ENCODE results near the gene C12orf75.
A peak's percentile ranks its signal among the peaks of the same experiment; 100 is the strongest.
"Not testable (repeated sequence)": the region's sequence is repeated elsewhere in the genome, so short reads cannot be mapped to it uniquely, and the experiment has no call there.

The C12orf75 gene

DNA sequence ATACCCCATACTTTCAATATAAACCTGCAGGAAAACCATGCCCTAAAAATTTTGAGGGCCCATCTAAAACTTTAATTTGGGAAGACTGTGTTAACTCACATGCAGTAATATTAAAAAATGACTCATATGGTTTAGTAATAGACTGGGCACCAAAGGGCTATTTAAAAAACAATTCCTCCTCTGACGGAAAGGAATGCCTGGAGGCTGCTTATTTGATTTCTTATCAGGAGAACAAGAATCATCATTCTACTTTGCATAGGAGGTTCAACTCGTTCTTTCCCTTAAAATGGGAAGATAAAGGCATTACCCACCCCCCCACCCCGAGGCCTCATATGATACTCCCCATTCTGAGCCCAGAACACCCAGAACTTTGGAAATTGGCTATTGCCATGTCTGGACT, 18.6 kb upstream of the C12orf75 start:
- not testable (repeated sequence) for DNase-seq

DNA sequence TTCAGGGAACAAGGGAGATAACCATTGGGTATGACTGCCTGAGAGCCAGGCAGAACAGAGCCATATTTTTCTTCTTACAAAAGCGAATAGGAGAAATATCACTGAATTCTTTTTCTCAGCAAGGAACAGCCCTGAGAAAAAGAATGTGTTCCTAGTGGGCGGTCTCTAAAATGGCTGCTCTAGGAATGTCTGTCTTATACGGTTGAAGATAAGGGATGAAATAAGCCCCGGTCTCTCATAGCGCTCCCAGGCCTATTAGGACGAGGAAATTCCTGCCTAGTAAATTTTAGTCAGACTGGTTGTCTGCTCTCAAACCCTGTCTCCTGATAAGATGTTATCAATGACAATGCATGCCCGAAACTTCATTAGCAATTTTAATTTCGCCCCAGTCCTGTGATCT, 16.7 kb upstream of the C12orf75 start:
- DNase-seq, result not testable (repeated sequence)

DNA sequence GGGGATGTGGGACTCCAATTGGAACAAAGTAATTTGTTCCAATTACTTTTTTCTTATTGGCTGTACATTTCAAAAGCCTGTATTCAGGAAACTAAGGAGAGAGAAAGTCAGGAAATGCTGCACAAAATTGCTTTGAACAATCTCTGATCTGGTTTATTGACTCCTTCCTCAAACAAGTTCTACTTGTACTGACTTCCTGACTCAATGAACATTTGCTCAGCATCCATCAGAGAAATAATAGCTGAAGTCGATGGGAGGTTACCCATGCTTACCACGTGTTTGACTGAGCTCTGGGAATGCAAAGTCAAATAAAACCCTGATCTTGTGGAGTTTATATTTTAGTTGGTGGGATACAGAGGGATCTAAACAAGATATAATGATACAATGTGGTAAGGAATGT, 15.4 kb upstream of the C12orf75 start:
- DNase-seq, result no peak

DNA sequence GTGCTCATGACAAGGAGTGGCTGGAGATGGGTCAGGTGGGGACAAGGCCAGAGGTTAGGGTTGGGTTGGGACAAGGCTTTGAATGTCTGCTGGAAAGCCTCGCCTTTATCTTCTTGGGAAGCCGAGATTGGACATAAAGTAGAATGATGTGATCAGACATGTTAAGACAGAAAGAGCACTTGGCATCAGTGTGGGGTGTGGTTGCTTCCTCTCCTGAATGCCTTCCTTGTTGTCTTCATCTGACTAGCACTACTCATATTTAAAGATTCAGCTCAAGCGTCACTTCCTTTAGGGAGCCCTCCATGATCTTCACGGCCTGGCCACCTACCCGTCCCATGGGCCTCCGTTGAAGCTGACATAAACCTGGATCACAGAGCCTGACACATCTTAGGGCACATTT, 14.8 kb upstream of the C12orf75 start:
- no peak for DNase-seq

DNA sequence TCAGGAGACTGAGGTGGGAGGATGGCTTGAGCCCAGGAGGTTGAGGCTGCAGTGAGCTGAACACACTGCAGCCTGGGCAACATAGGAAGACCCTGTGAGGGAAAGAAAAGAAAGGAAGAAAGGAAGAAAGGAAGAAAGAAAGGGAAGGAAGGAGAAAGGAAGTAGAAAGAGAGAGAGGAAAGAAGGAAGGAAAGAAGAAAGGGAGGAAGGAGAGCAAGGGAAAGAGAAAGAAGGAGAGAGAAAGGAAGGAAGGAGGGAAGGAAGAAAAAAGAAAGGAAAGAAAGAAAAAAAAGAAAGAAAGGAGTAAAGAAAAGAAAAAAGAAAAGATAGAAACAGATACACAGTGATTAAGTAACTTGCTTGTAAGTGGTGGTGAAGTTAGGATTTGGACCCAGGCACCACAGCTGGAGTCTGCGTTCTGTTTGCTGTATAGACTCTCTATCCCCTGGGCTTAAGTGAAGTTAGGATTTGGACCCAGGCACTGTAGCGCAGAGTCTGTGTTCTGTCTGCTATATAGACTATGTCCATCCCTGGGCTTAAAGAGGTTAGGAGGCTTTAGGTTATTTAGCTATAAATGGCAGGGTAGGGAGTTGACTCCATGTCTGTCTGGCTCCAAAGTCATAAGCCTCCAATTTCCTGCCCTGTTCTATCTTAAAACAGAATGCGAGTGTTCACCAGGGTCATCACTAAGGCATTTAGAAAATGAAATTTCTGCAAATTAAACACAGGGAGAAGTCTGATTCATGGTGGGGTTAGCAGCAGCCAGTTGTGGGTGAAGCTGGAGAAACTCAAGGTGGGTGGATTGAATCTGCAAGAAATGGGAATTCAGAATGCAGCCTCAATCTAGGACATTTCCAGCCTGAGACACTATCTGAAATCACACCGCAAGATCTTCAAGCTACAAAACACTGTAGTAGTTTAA, 13.3 kb upstream of the C12orf75 start:
- no peak for DNase-seq

DNA sequence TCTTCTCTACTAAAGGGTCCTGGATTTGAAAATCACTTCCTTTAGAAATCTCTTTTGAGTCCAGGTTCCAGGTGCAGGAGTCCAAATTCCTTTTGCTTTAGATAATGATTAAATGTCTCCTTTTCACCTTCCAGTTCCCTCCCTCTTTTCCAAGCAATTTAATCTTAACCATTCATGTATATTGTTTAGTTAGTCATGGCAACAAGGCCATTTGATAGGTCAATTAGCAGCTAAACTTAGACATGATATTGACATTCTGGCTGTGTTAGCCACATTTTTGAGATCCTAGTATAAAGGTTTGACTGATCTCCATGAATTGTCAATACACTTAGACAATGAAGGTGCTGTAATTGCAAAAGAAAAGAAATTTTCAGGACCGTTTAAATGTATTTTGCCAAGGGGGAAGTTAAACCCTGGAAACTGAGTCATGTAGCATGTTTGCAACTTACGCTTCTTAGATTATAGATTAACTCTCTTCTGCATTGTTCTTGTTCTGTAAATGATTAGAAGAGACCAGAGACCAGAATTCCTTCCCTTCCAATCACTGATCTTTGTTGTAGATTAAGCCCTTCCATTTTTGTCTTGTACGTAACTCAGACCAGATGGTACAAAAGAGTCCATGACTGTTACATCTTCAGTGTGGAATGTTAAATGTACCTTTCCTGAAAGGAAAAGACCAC, 12.4 kb upstream of the C12orf75 start:
- peak; percentile 81 for DNase-seq

DNA sequence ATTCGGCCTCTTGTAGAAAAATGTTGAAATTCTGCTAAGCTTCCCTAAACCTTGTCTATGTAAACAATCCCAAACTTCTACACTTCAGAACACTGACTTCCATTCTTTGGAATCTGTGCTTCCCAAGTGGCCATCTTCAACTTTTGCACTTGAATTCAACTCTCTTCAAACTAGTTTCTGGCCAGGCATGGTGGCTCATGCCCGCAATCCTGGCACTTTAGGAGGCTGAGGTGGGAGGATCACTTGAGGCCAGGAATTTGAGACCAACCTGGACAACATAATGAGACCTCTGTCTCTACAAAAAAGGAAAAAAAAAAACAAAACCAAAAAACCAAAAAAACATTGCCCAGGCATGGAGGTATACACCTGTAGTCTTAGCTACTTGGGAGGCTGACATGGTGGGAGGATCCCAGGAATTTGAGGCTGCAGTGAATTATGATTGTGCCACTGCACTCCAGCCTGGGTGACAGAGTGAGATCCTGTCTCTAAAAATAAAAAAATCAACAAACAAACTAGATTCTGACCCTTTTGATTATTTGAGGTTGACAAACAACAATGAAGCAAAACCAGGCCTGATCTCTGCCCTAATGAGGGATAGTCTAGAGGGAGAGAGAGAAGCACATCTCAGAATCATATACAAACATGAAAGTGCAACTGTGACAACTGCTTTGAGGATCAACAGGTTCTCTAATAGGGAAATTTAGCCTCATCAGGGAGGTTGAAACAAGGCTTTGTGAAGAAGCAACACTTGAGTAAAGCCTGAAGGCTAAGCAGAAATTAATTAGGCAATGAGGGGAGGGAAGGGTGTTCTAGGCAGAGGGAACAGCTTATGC, 11.6 kb upstream of the C12orf75 start:
- no peak for DNase-seq

DNA sequence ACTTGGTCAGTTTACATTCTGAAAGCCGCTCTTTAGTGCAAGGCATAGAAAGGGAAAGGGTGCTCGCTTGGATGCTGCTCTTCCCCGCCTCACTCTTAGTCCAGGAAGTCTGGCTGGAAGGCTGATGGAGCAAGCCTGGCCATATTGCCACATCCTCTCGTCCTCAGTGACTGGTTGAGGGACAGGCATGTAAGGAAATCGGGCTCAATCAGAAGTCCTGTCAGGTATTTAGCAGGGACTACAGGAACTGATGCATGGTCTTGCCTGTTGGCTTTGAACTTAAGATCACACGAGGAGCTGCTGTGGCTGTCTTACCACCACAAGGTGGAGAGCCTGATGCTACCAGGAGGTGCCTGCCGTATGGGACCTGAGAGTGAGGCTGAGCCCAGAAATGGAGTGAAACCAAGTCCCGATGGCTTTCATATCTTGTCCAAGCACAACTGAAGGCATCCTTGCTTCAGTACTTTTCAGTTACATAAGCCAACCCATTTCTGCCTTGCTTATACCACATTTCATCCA, 10.7 kb upstream of the C12orf75 start:
- DNase-seq, result no peak

DNA sequence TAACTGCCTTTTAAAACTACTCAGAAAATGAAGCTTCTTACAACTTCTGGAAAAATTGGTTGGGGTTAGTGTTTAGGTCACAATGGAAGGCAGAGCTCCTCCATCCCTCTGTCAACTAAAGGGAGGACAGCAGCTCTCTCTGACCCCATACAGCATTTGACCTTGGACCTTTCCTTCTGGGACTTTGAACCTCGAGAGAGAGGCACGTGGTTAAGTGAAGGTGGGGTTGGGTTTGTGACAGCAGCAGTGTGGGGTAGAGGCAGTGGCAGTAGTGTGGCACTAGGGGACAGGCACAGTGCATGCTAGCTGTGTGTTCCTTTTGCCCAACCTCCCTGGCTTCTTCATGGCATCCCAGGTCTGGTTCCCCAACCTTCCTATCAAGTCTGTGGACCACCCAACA, 9.4 kb upstream of the C12orf75 start:
- no peak for DNase-seq

DNA sequence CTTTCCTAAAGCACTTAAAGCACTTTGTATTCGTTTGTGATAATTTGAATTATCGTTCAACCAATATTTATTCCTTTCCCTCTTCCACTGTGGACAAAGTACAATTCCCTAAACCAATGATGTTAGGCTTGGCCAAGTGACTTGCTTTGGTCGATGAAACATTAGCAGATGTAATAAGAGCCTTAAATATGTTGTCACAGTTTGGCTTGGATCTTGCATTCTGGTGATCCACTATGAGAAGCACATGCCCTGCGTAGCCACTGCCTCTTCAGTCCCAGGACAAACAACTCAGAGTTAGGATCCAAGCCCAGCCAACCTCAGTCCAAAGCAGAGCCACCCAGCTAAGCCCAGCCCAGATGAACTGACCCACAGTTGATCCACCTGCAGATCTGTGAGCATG, 8.4 kb upstream of the C12orf75 start:
- DNase-seq, result peak; percentile 23

DNA sequence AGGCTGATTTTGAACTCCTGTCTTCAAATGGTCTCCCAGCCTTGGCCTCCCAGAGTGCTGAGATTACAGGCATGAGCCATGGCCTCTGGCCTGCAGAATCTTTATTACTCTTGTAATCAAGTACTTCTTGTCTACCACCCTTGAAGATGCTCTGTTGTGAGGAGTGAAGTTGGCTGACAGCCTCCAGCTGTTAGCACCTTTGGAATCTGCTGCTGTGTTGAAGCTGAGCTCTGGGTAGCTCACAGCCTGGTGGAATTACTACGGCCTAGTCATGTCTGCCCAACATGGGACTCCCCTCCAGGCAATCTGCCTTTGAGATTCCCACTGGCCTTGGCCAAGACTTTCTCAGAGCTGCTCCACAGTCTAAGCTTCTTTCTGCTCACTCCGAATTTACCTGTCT, 5.8 kb upstream of the C12orf75 start:
- no peak for DNase-seq

DNA sequence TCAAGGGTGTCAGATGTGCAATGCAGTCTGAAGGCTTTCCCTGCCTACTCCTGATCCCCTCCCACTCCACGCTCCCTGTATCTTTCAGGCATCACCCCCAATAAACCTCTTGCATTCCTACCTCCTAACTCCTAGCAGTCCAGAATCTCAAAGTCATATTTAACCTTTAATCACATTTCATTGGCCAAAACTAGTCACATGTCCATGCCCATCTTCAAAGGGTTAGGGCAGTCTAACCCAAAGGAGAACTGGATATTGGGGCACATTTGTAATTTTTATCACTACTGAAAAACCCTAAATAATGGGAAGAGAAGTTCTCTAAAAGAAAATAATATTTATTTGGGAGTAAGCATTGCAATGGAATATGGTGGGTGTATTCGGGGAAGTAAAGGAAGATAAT, 5.4 kb upstream of the C12orf75 start:
- DNase-seq, result no peak

DNA sequence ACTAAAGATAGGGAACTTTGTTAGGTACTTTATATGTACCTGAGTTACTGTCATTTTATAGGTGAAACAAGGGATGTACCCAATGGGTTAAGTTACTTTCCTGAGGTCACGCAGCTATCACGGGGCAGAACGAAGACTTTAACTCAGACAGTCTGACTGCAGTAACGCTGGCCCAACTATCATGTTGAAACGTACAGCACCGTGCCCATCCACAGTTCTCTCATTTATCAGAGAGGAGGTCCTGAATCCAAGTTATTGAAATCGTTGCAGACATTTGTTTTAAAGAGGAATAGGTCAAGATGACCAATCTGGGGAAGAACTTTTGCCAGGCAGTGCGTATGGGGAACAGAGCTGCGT, 587 bp upstream of the C12orf75 start:
- no peak for DNase-seq

DNA sequence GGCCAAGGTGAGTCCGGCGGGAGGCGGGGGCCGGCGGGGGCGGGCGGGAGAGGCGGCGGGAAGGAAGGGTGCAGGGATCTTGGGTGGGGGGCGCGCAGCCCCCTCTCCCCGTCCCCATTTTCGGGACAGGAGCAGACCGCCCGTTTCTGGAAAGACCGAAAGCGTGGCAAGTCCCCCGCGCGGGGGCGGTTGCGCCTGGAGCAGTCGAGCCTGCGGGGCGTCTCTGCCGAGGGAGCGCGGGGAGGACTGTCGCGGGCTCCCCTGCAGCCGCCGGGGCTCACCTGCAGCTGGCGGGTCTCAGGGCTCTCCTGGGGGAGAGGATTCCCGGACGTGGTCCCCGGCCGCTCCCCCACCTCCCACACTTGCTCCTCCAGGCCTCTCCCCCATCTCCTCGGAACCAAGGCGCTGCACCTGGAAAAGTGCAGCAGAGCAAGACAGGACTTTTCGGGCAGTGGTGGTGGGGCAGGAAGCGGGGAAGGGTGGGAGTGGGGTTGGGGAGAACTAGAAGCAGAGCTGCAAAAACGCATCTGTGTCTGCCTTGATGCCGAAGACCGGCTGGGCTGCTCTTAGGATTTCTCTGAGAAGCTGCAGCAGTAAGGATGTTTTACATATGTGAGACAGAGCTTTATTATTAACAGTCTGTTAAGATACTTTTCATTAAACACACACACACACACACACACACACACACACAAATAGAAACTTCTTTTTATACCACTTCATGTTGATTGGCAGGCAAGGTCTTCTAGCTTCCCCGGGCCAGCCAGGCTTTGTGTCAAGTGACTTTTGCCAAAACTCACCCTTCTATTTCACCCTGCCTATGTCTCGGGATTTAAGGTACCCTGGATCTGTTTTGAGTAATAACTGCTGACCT, 677 bp downstream of the C12orf75 start:
- no peak for DNase-seq

DNA sequence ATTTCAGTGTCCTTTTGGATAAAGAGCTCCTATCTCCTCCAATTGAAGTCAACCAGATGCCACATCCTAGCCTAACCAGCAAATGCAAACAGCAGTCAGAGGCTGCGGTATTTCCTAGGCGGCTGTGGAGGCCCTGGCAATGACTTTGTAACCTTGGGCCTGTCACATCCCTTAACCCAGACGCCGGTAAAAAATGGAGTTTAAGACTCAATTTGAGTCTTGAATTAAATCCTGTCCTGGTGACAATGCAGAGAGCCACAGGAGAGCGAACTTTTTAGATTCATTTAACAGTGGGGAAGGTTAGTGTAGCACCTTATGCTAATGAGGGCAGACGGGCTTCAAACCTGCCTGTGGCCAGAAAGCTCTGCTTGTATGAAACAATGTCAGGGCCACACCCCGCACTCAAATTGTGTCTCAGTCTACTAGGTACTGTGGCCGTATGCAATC, 1.3 kb downstream of the C12orf75 start:
- no peak for DNase-seq

DNA sequence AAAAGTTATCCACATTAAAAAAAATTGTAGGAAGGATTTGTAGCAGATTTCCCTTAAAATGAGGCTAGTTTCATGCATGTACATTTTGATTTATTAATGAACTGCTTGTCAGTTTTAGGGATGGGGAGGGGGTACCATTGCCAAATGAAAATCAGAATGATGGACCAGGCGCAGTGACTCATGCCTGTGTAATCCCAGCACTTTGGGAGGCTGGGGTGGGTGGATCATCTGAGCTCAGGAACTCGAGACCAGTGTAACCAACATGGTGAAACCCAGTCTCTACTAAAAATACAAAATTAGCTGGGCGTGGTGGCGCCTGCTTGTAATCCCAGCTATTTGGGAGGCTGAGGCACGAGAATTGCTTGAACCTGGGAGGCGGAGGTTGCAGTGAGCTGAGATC, 1.8 kb downstream of the C12orf75 start:
- not testable (repeated sequence) for DNase-seq

DNA sequence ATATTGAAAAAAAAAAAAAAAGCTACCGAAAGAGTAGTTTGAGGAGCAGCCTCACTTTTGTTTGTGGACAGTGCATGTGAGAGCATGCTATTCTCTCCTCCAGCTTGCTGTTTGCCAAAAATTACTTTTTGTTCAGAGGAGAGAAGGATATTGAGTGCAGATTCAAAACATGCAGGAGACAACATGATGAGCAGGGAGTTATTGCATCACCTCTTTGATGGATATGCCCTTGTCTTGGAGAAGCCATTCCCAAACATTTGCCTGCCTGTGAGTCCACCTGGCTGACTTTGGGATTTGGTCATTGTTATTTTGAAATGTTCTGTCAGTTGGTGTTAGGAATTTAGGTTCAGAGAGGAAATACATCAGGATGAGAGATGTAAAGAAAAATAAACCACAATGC, 2.4 kb downstream of the C12orf75 start:
- DNase-seq, result no peak

DNA sequence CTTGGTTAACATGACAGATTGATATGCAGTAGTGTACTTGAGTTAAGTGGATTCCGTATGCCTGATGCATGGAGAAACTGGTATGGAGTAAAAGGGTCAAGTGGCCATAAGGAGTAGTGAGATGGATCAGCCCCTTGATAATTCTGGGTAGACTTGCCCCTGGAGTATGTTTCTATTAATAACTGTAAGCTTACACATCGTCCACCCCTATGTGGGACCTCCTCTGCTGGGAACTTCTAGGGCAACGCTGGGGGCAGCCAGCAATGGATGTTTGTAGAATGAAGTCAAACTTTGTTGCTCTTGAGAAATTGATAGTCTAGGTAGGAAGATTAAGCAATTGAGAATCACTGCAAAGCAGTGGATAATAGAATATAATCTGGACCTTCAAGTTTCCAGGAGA, 3.5 kb downstream of the C12orf75 start:
- DNase-seq, result no peak

DNA sequence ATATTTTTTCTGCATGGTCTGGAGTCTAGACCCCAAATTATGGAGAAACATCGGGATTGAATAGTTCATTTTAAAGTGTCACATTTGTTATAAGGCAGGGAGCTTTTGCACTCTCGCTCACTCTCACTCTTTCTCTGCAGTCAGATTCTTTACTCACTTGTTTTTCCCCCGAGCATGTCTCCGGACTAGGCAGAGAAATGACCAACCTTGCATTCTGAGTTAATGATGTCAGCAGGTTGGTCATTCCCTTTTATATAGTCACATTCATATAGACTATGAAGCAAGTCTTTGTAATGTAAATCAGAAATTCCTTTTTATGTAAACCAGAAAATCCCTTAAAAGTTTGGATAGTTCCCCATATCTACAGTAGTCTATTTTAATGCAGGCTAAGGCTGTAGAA, 4.1 kb downstream of the C12orf75 start:
- no peak for DNase-seq

DNA sequence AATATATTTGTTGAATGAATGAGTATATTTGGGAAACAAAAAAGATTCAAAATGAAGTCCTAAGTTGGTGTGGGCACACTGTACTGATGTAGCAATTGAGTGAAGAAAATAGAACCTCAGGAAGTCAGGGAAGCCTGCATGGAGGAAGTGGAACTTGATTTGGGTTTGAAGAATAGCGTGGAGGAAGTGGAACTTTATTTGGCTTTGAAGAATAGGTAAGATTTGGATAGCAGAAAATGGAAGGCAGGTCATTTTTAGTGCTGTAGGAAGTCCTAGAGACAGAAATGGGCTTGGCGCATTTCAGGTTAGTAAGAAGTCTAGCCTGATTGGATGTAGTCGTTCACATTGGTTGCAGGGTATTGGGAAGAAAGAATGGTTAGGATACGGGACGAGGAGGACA, 5.4 kb downstream of the C12orf75 start:
- DNase-seq, result no peak

DNA sequence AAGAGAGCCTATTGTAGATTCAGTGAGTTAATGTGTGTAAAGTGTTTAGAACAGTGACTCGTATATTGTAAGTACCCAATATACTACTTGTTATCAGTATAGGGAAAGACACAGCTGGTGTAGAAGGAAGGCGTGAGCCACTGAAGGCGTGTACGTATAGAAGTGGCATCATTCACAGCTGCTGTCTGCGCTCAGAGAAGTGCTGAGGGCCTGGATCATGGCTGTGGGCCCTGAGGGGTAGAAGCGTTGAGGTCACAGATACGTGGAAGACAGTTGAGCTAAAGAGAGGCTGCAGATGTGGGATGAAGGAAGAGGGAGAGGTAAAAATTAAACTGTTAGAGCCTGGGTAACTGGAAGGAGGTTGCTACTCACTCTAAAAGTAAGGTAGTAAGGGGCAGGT, 5.9 kb downstream of the C12orf75 start:
- no peak for DNase-seq

DNA sequence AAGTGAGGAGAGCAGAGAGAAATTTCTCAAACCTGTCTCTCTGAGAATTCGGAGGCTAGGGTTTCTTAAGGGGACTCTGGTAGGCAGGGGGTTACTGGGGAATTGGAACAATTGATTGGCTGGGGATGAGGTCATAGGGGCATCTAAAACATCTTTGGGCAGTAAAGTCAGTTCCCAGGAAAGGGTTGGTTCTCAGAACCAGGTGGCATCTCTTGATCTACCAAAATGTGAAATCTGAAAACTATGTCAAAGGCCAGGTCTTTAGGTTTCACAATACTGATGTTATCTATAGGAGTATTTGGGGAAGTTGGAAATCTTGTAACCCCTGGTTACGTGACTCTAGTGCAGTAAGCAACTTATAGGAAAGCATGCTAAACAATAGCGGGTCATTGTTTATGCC, 6.9 kb downstream of the C12orf75 start:
- DNase-seq, result no peak

All from NCI-H2029 (cell line).